Fibroblast of lung (primary cell): Measurements from ENCODE around the gene TMEM242. TPM values are rescaled to one million over a fixed set of nuclear protein-coding genes. Genes with fewer than 3 reads are reported as not detected.

Experiments
- DNase-seq, 2 donors: peaks; one replicate each; pipeline versions ENCODE4 v3.0.0 to v3.0.0-alpha.2; 2010; ENCODE audit warnings: low read depth in 2 of 2
- H2AFZ ChIP-seq: 2 replicates; pipeline ENCODE4 v1.5.1; 2012; ENCODE audit warnings: low read length, control low read depth, inconsistent platforms
- H3K27ac ChIP-seq: 2 replicates; pipeline ENCODE4 v1.5.1; 2011; ENCODE audit warnings: low read length, control low read depth; ENCODE audit not compliant: insufficient read depth
- H3K27me3 ChIP-seq: 2 replicates; pipeline ENCODE4 v1.5.1; 2011; ENCODE audit warnings: mild to moderate bottlenecking, low read length; ENCODE audit not compliant: control insufficient read depth, insufficient read depth
- H3K36me3 ChIP-seq: 2 replicates; pipeline ENCODE4 v1.5.1; 2011; ENCODE audit warnings: low read length; ENCODE audit not compliant: control insufficient read depth, insufficient read depth
- H3K4me1 ChIP-seq: 2 replicates; pipeline ENCODE4 v1.5.1; 2011; ENCODE audit warnings: low read length; ENCODE audit not compliant: control insufficient read depth, insufficient read depth; ENCODE audit errors: extremely low read depth
- H3K4me2 ChIP-seq: 2 replicates; pipeline ENCODE4 v1.5.1; 2011; ENCODE audit warnings: low read length, control low read depth; ENCODE audit not compliant: insufficient read depth; ENCODE audit errors: extremely low read depth
- H3K4me3 ChIP-seq, 4 experiments: fragments of 200-600 bp in 1 of 4; sonication (generic) in 1 of 4; replicated peaks in 1 of 4; 2 replicates each; pipeline ENCODE4 v1.5.1; 2011 to 2016; ENCODE audit warnings: low read length in 4 of 4, low read depth in 3 of 4, mild to moderate bottlenecking in 3 of 4, control low read depth in 2 of 4, inconsistent platforms in 1 of 4, mixed read lengths in 1 of 4; ENCODE audit not compliant: insufficient read depth in 1 of 4; ENCODE audit errors: control extremely low read depth in 1 of 4
- H3K79me2 ChIP-seq: 2 replicates; pipeline ENCODE4 v1.5.1; 2012; ENCODE audit warnings: mild to moderate bottlenecking, low read length, inconsistent platforms; ENCODE audit not compliant: control insufficient read depth, insufficient read depth
- H3K9ac ChIP-seq: 2 replicates; pipeline ENCODE4 v1.5.1; 2011; ENCODE audit warnings: mild to moderate bottlenecking, low read length, control low read depth; ENCODE audit not compliant: insufficient read depth
- H3K9me3 ChIP-seq: 2 replicates; pipeline ENCODE4 v1.5.1; 2012; ENCODE audit warnings: low read depth, low read length; ENCODE audit not compliant: control insufficient read depth, insufficient read depth
- H4K20me1 ChIP-seq: 2 replicates; pipeline ENCODE4 v1.5.1; 2011; ENCODE audit warnings: low read length; ENCODE audit not compliant: control insufficient read depth, insufficient read depth; ENCODE audit errors: extremely low read depth
- CTCF ChIP-seq, 2 donors: IDR thresholded peaks in 1 of 2; conservative IDR thresholded peaks in 1 of 2; 1 replicate in 1 of 2; 2 replicates in 1 of 2; pipeline ENCODE4 v1.5.1; 2011 to 2012; ENCODE audit warnings: low read length in 2 of 2, control low read depth in 1 of 2, inconsistent platforms in 1 of 2, low read depth in 1 of 2, mild to moderate bottlenecking in 1 of 2
- EZH2 ChIP-seq: IDR thresholded peaks from 2 replicates; pipeline ENCODE4 v1.5.1; 2012; ENCODE audit warnings: low read length, control low read depth, mild to moderate bottlenecking; ENCODE audit errors: missing control alignments
- polyA plus RNA-seq, 2 donors: library from polyadenylated mRNA; depleted of rRNA in 1 of 2; stranded (reverse) in 1 of 2; unstranded in 1 of 2; fragments of >200 nt; gene quantifications; 2 replicates each; pipeline ENCODE4 v1.2.1, GENCODE V29; 2011 to 2012; ENCODE audit warnings: missing spikeins in 1 of 2
- total RNA-seq: library from RNA; depleted of rRNA; stranded (reverse); fragments of >200 nt; gene quantifications from 2 replicates; pipeline ENCODE4 v1.2.1, GENCODE V29; 2014

TMEM242 gene
- total and polyA plus RNA-seq, 2 donors (not counting 1 experiment from before 2014, with no cell fraction given), result 7.3 to 7.8 TPM

GRCh38 chr6:157239671-157240058 is 83.7 kb downstream of the TMEM242 start:
- H3K4me3 ChIP-seq, result peak overlapping the region in 2 of 4 experiments; percentile 3 to 33
- TF ChIP-seq CTCF (conservative IDR thresholded peaks at IDR 0.05 in 1 of 2, IDR thresholded peaks at IDR 0.05 in 1 of 2; ENCODE audit: low read depth in 1 of 2, low read length in 2 of 2), result no peak
- no peak for TF ChIP-seq EZH2

More at GRCh38 chr6:157239671-157240058, 83.7 kb downstream of the TMEM242 start:
- H2AFZ ChIP-seq, result peak overlapping the region; percentile 46
- H3K4me1 ChIP-seq, result peaks cover 3% of the 10 kb centered on the region
- H3K79me2 ChIP-seq, result no peaks in the 10 kb centered on the region
- no peak overlapping the region for H3K9ac ChIP-seq
- peaks cover 21% of the 10 kb centered on the region for H3K27me3 ChIP-seq
- H4K20me1 ChIP-seq, result no peaks in the 10 kb centered on the region
- H3K9me3 ChIP-seq, result no peaks in the 10 kb centered on the region
- DNase-seq, result no peak
- H3K27ac ChIP-seq, result no peak overlapping the region
- no peaks in the 10 kb centered on the region for H3K36me3 ChIP-seq
- H3K4me2 ChIP-seq, result peak overlapping the region; percentile 68

Other genes with a start within 250 kb of the TMEM242 start
- 3.5 and 4.6 TPM in 2 replicates for gene ZDHHC14, start 57.7 kb upstream of the TMEM242 start, total RNA-seq
- gene ZDHHC14, start 57.7 kb upstream of the TMEM242 start, polyA plus RNA-seq, result 1.7 and 2.3 TPM in 2 replicates